ENCODE results near the gene PREX1. TPM values are rescaled to one million over a fixed set of nuclear protein-coding genes. Genes with fewer than 3 reads are reported as not detected.

Gene PREX1
- polyA plus RNA-seq, 4 donors = 14.1 to 16.7 (median 15.3) TPM

DNA sequence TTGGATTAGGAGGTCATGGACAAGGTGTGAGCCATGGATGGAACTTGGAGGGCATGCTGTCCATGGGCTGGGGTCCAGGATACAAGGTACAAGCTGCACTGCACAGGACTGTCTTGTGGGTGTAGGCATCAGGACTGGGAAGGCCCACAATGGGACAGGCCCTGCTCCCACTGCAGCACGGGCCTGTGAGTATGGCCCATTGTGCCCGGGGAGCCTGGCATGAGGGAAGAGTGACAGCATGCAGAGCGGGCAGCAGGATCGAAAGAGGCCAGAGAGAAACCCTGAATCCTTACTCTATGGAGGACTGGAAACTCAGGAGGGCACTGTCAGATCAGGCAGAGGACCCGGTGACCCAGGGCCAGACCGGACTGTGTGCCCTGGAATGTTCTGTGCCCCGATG lies 211.3 kb downstream of the PREX1 start:
- no peak for DNase-seq (ENCODE audit: low read depth in 4 of 4, low spot score in 3 of 4)

DNA sequence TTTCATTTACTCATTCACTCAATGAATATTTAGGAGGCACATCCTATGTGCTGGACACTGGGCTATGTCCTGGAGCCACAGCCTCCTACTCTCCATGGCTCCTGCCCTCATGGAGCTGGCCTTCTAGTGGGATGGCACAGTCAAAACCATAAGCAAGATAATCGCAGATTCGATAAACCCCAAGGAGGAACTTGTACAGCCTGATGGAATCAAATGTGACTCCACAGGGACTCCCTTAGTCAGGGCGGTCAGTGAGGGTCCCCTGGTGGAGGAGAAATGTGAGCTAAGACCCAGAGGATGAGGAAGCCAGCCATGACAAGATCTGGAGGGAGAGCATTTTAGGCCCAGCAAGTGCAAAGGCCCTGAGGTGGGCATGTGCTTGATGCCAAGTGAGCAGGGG lies 211.9 kb downstream of the PREX1 start:
- DNase-seq (ENCODE audit: low read depth in 4 of 4, low spot score in 3 of 4) = no peak

DNA sequence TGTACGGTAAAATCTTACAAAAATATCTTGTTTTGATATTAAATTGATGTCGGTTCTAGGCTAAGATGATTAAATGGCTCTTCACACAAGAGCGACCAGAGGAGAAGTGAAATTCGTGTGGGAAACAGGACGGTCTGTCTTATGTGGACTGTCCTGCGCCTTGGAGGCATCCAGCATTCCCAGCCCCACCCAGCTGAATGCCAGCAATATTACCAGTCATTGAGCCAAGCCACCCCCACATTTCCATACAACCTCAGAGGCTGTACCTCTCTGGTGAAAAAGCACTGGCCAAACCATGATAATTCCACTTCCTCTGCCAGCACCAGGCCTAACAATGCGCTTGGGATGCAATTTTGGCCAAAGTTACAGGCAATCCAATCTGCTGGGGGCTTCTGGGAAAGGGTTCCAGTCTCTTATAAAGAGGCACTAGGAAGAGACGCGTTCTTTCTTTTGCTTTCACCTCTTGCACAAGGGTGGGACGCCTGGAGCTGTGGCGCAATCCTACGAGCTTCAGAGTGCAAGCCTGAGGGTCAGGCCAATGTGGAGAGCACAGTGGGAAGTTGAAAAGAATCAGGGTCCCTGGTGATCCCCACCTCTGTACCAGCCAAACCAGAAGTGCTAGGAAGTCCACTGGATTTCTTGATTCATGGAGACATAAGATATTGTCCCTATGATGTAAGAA lies 213.1 kb downstream of the PREX1 start:
- no peak for DNase-seq (ENCODE audit: low read depth in 4 of 4, low spot score in 3 of 4)

DNA sequence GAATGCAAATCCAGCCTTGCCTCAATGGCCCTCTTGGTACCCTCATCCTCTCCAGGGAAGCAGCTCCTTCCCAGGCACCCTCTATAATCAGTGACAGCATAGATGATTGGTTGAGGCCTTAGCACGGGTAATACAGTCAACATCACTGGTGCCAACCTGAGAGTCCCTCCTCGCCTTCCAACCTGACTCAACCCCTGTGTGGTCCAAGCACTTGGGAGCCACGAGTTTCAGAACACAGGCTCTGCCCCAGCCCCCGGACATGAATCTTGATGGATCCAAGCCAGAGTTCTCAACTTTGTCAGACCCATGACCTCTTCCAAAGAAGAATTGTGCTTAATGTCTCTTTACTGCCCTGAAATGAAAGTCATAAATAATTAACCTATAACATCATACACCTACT lies 213.9 kb downstream of the PREX1 start:
- no peak for DNase-seq (ENCODE audit: low read depth in 4 of 4, low spot score in 3 of 4)

DNA sequence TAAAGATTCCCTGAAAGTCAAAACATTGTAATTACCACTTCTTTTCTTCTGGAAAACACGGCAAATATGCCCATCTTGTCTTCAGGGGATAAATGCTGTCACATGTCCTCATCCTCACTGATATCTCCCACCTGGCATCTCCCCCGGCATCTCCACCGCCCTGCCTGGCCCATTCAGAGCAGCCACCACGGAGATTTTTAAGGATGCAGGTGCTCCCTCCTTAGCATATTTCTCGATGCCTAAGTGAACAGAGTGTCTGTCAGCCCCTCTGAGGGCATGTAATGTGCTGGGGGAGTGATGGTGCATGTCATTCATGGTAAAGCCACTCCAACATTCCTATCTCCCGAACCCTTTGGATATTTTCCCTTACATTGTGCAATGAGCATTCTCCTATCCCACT lies 215.5 kb downstream of the PREX1 start:
- no peak for DNase-seq (ENCODE audit: low read depth in 4 of 4, low spot score in 3 of 4)

DNA sequence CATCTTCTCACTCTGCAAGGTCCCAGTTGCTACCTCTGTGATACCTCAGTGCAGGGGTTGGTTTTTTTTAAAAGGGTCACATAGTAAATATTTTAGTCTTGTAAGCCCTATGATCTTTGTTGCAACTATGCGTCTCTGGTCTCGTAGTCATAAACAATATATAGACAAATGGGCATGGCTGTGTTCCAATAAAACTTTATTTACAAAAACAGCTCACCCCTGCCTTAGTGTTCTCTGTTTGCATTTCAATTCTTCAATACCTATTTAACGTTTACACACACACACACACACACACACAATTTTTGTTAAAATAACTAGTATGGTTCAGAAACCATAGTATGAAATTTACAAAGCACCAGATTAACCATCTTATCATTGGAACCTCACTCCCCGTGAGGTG lies 216.8 kb downstream of the PREX1 start:
- DNase-seq (ENCODE audit: low read depth in 4 of 4, low spot score in 3 of 4) = no peak

DNA sequence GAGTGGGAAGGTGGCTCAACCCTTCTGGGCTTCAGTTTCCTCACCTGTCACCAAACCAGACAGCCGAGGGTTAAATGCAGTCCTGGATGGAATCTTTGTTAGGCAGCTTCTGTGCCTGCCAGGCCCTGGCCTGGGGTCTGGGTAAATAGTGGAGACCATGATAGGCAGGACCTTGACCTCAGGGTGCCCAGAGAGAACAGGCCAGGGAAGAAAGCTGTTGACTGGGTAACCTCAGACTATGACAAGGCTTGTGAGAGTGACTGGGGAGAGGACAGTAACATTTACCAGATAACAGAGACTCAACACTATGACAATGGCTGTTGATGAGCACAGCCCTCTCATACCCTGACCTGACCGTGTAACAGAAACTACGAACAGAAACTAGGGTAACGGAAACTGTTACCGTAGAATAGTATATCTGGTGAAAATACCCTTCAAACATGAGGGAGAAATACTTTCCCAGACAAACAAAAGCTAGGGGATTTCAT lies 218.3 kb downstream of the PREX1 start:
- DNase-seq (ENCODE audit: low read depth in 4 of 4, low spot score in 3 of 4) = no peak

DNA sequence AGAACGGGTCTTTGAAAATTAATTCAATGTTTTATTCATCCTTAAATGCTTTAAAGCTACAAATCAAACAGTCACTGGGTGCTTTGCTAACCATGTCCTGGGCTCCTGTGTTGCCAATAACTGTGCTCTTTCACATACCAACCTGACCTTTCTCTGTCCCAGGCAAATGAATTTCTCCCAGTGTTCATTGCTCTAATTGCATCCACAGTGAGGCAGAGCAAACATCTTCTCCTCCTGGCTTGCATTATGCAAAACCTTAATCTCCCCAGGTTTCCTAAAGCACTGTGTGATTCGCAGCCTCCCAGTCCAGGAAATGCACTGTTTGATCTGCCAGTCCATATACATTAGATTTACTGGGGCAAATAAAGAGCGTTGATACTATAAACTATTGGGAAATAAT lies 219.0 kb downstream of the PREX1 start:
- DNase-seq (ENCODE audit: low read depth in 4 of 4, low spot score in 3 of 4) = no peak

DNA sequence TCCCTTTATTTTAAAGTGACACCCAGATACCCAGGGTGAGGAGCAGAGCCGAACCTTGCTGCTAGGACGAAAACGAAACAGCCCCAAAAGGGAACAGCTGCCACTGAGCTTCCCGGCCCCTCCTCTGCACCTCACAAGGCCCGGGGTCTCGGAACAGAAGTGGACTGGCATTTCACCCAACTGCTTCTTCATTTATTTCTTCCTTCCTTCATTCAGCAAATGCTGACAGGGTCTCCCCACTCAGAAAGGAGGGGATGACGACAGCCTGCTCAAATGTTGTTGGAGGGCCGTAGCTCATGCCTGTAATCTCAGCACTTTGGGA lies 220.3 kb downstream of the PREX1 start:
- no peak for DNase-seq (ENCODE audit: low read depth in 4 of 4, low spot score in 3 of 4)

DNA sequence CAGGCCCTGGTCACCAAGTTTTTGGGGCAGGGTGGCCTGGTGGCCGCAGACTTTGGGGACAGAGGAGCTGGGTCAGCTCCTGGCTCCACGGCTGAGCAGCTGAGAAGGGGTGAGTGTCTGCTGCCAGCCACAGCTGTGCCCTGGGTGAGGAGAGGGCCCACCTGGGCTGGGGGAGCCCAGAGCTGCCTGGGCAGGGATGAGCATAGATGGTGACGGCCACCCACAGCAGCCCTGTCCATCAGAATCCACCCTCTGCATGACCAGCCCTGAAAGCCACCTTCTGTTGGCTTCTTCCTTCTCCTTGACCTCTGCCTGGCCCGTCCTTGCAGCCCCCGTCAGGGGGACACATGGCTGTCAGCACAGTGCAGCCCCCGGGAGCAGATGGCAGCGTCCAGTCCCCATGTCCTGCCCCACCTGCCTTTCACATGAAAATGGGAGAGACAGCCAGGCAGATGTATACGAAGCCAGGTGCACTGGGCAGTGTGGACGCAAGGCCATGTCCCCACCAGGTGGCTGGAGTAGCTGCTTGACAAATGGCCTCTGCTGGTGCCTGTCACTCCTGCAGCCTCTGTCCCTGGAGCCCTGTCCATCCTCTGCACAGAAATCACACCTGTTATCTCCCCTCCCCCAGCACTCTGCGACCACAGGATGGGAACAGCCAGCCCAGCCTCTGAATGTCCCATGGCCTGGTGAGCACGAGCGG lies 220.8 kb downstream of the PREX1 start:
- no peak for DNase-seq (ENCODE audit: low read depth in 4 of 4, low spot score in 3 of 4)

DNA sequence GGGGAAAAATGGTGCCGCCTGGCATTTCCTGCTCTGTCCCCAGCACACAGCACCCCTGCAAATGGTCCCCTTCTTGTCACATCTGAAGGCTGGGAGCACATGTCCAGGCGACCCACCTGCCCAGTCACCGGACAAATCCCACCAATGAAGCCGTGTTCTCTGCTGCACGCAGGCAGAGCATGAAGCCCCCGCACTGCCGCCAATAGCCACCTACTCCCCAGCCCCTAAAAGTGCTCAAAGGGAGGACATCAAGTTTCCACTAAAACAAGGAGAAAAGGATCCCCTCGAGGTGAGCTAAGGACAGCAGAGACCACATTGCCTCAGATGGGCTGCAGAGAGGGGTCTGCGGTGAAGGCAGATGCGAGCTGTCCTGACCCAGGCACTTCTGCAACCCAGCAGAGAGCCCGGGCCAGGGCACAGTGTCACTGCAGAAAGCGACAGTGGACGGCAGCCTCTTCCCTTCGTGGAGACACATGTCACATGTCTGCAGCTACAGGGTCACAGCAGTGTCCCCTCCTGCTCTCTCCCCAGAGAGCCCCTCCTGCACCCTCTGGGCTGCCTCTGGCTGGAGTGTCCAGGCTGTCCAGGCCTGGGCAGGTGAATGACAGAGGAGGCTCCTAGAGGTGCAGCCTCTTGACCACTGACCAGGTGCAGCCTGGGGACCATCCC lies 221.5 kb downstream of the PREX1 start:
- DNase-seq (ENCODE audit: low read depth in 4 of 4, low spot score in 3 of 4) = no peak

DNA sequence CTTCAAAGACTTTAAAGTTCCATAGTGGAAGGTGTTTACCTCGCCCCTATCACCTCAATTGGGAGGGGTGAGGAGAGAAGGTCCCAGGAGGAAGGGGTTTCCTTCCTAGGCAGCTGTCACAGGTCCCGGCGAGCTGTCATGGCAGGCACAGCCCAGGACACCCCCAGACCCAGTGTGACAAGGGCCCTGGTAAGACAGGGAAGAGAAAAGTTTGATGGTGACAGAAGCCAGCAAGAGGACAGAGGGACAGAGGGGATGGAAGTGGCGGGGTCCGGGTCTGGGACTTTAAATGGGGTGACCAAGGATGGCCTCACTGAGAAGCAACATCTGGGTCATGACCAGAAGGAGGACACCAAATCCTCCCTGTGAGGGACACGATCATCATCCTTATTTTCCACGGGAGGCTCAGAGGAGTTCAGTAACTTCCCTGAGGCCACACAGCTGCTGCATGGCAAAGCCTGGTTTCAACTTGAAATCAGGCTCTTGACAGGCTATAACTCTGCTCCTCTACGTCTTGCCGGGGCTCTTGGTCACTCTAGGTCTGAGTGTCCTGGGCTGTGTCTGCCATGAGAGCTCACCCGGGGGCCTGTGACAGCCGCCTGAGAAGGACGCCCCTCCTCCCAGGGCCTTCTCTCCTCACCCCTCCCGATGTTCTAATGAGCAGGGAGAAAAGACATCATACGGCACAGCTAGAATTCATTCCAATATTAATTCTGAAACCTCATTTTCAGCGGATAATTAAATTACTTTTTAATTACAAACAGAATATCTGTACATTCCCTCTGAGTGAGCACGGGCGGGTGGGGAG lies 222.2 kb downstream of the PREX1 start:
- no peak for DNase-seq (ENCODE audit: low read depth in 4 of 4, low spot score in 3 of 4)

DNA sequence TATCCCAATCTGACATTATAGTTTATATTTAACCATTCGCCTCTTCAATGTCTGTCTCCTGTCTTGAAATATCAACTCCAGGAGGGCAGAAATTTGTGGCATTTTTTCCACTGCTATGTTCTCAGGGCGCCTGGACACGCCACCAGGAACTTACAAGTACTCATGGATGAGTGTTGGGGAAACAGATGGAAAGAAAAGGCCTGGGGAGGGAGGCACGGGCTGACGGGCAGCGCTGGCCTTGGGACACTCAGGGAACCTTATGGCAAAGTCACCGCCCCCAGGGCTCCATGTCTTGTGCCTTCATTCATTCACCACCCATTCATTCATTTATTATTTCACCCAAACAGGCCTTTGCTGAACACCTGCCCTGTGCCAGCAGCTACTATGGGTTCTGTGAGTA lies 222.9 kb downstream of the PREX1 start:
- no peak for DNase-seq (ENCODE audit: low read depth in 4 of 4, low spot score in 3 of 4)

DNA sequence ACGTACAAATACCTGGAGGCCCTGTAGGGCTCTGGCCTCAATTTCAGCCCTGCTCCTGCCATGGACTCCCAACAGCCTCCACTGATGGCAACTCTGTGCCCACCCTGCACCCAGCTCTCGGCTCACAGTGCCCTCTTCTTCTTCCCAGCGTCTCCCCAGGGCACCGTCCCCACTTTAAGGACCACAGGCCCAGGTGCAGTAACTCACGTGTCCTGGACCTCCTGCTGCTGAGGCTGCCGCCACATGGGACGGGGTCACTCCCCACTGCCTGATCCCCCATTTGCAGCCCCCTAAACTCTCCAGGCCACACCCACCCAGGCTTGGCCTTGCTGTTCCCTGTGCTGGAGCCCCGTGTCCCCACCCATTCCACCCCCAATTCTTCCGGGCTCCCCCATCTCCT lies 223.4 kb downstream of the PREX1 start:
- no peak for DNase-seq (ENCODE audit: low read depth in 4 of 4, low spot score in 3 of 4)

DNA sequence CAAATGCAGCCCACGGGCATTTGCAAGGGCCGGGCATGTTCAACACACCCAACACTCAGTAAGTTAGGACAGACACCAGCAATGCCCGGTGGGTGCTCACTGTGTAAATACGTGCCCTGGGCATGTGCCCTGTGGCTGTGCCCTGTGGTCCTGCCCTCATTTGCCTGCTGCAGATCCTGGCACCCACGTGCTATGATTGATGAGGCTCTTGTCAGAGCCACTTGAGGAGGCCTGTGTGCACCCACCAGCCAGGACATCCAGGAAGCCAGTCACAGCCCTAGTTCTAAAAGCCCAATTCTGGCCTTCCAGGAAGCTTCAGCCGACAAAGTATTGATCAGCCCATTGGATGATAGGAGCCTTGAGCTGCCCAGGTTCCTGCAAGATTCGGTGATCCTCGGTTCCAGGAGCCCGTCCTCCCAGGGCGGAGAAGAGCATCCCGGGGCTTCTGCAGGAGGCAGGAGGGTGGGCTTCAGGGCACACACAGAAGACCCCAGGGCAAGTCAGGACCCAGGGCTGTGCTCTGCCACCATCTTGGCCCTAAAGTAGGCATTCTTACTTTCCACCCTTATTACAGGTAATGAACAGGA lies 223.9 kb downstream of the PREX1 start:
- no peak for DNase-seq (ENCODE audit: low read depth in 4 of 4, low spot score in 3 of 4)

DNA sequence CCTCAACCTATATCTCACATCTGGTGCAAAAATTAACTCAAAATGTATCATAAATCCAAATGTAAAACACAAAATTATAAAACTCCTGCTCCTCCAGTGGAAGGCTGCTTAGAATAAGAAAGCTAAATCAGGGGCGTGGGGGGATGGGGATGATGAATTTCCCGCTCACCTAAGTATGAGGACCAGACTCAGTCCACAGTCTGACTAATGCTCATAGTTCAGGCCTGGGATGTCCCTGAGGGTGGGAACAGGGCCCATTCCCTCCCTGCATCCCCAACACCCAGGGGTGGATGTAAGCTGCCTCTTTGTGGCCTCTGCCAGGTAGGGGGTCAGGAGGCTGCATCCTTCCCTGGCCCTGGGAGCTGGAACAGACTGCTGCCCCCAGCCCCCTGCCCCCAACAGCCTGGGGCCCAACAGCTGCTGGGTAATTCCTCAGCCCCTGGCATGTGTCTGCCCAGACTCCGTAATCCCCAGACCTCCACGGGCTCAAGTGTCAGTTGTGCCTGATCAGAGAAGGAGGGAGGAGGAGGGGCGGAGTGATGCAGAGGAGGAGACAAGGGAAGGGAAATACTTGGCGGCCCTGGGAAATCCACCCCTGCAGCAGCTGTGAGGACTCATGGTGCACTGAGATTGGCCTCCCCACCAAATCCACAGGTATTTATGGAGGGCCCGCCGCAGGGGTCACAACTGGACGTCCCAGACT lies 224.5 kb downstream of the PREX1 start:
- no peak for DNase-seq (ENCODE audit: low read depth in 4 of 4, low spot score in 3 of 4)

DNA sequence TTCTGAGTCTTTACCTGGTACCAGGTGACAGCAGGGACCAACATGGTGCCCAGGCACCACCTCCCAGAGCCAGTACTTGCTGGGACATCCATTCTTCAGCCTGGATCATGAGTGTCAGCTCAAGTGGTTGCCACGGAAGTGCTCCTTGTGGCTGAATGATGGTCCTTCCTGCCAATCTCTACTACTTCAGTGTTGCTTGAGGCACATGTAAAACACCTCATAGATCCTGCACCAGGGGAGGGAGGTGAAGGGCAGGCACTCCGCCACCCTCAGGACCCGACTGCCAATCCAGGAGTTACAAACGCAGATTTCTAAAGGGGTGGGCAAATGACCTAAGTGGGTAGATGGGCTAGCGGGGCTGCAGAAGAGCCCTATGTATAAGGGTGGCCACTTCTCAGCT lies 226.0 kb downstream of the PREX1 start:
- no peak for DNase-seq (ENCODE audit: low read depth in 4 of 4, low spot score in 3 of 4)

DNA sequence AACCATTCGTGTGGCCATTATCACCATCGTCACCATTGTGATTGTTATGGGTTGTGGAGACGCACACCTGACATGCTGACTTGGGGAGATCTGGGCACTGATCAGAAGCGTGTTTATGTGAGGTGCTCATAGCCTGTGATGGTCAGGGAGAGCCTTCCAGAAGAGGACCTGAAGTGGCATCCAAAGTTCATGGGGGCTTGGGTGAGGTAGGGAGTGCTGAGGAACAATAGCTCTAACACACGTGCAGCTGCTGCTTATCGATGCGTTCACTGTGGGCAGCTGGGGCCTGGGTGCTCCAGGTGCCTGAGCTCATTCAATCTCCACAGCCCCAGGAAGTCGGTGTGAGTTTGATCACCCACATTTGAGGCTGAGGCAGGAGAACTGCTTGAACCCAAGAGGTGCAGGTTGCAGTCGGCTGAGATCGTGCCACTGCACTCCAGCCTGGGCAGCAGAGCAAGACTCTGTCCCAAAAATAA lies 227.3 kb downstream of the PREX1 start:
- DNase-seq (ENCODE audit: low read depth in 4 of 4, low spot score in 3 of 4) = no peak

DNA sequence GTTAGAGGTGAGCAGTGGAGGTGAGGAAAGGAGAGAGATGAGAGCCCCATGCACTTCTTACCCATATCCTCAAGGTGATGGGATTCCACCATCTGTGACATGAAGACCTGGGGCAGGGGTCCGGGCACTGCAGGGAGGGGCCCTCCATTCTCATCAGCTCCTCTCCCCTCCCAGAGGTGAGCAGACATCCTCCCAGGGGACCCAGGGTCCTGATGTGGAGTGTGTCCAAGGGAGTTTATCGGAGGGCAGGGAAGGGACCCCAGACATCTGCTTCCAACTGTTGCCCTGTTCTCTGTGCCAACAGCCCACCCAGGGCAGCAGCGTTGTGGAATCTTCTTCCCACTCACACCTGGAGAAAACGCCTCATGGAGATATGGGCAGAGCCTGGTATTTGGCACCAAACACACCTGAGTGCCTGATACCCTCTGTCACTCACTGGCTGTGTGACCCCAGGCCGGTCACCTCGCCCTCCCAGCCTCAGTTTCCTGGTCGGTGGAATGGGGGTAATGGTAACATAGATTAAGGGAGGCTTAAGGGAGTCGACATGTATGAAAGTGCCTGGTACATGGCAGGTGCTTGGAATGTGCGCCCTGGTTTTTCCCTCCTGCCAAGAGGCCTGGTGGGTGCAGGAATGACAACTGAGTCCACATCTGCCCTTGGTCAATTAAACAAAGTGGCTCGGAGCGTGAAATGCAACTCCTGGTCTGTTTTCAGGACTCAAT lies 227.9 kb downstream of the PREX1 start:
- DNase-seq (ENCODE audit: low read depth in 4 of 4, low spot score in 3 of 4) = no peak

Data from right renal pelvis (tissue), 4 donors.